HG02943 (cell line): ENCODE measurements around the gene ESR1.
"Not testable (repeated sequence)": the region's sequence is repeated elsewhere in the genome, so short reads cannot be mapped to it uniquely, and the experiment has no call there.

ENCODE experiments used
- ATAC-seq: cut with Tn5 transposase; IDR thresholded peaks from one replicate; pipeline ENCODE4 v1.9.1; 2021; ENCODE audit warnings: mild to moderate bottlenecking, low read depth, moderate library complexity; ENCODE audit not compliant: unreplicated experiment

The ESR1 gene

DNA sequence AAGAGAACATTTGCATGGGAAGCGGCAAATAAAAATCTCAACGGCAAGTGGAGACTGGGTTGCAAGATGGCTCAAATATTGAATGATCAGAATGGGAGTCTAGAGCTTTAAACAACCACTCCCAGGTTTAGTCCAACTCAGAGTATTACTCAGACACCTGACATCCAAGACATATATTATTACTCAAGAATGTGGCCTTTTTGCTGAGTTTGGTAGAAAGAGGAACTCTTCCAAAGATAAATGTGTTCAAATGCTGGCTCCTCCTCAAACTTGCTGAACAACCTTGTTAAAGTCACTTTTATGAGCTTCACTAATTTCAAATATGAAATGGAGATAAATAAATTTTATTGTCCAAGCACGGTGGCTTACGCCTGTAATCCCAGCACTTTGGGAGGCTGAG is 77.8 kb downstream of the ESR1 start:
- ATAC-seq, result no peak

GRCh38 chr6:151891524-151891923 is 84.0 kb downstream of the ESR1 start:
- ATAC-seq, result no peak

GRCh38 chr6:151894426-151894825 is 86.9 kb downstream of the ESR1 start:
- not testable (repeated sequence) for ATAC-seq

GRCh38 chr6:151899221-151899620 is 91.7 kb downstream of the ESR1 start:
- not testable (repeated sequence) for ATAC-seq

DNA sequence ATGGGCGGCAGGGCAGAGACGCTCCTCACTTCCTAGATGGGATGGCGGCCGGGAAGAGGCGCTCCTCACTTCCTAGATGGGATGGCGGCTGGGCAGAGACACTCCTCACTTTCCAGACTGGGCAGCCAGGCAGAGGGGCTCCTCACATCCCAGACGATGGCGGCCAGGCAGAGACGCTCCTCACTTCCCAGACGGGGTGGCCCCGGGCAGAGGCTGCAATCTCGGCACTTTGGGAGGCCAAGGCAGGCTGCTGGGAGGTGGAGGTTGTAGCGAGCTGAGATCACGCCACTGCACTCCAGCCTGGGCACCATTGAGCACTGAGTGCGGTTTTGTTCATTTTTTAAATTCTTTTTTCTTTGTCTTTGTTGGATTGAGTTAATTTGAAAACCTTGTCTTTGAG is 92.3 kb downstream of the ESR1 start:
- not testable (repeated sequence) for ATAC-seq

DNA sequence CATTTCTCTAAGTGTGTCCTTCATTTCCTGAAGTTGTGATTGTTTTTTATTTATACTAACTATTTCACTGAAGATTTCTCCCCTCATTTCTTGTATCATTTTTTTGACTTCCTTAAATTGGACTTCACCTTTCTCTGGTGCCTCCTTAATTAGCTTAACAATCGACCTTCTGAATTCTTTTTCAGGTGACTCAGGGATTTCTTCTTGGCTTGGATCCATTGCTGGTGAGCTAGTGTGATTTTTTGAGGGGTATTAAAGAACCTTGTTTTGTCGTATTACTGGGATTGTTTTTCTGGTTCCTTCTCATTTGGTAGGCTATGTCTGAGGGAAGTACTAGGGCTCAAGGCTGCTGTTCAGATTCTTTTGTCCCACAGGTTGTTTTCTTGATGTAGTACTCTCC is 92.8 kb downstream of the ESR1 start:
- no peak for ATAC-seq

GRCh38 chr6:151901009-151901411 is 93.5 kb downstream of the ESR1 start:
- no peak for ATAC-seq

GRCh38 chr6:151904631-151905030 is 97.1 kb downstream of the ESR1 start:
- ATAC-seq, result no peak

- no peak for ATAC-seq
Observed at GRCh38 chr6:151905072-151905471, 97.6 kb downstream of the ESR1 start.

- no peak for ATAC-seq
Observed at GRCh38 chr6:151905854-151906253, 98.4 kb downstream of the ESR1 start.

- ATAC-seq, result no peak
Observed at GRCh38 chr6:151911401-151911800, 103.9 kb downstream of the ESR1 start.

DNA sequence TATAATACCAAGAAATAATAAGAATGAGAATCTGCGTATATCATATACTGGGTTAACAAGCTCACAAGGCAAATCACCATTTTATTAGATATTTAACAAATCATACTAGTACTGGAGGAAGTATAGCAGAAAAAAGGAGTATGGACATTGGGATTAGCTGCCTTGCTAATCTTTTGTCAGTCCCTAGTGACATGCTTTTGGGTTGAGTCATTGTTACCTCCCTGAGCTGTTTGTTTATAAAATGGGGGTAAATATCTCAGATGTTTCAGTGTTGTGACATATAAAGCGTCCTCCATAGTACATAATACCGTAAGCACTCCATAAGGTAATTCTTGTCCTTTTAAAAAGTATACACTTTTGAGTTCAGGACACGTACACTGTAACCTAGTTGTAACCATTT is 107.0 kb downstream of the ESR1 start:
- ATAC-seq, result no peak

DNA sequence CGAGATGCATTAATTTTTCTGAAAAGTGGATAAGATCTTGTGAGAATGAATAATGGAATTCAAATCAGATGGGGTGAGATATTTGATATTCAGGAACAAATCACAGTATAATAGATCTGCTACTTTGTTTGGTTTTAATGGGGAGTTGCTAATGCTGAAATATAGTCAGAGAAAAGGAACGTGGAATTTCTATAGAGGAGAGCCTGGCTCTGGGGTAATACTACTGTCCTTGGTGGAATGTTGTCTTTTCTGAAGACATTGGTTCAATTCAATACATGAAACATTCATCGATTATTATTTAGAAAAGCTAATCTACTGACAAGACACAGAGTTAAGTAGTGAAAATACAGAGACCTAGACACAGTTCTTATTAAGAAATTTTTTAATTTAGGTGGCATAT is 108.6 kb downstream of the ESR1 start:
- ATAC-seq, result no peak

DNA sequence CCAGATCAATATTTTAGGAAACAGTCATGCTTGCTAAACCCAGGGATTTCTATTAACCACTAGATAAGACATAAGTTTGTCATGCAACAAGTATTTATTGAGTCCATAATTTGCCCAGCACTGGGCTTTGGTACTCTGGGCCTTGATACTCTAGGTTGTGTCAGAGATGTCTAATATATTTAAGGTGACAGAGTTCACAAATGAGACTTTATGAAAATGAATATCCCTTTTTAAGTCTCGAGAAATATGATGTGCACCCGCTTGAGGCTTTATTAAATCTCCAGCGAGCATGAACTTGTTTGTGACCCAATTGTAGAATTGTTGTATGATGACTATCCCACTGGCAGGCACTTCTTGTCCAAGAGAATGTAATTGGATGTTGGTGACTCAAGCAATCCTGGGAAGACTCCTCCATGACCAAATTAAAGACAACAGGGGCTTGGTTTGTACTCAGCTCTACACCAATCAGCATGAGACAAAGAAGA is 109.2 kb downstream of the ESR1 start:
- ATAC-seq, result no peak

- ATAC-seq, result no peak
Observed at GRCh38 chr6:151917531-151918329, 110.2 kb downstream of the ESR1 start.

DNA sequence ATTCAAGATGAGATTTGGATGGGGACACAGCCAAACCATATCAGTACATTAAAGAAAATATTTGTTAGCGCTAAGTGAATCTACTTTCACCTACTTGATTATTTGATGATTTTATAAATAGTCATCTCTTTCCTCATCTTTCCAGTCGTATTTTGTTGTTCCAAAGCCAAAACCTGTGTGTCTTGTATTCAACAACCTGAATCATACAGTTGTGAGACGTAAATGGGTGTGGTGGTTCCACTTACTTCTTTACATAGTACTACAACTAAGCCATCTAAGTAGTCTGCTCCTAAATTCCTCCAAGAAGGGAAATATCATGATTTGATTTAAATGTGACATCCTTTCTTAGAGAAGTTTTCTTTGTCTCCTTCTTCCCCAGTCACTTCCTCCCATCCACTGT is 132.8 kb downstream of the ESR1 start:
- no peak for ATAC-seq

DNA sequence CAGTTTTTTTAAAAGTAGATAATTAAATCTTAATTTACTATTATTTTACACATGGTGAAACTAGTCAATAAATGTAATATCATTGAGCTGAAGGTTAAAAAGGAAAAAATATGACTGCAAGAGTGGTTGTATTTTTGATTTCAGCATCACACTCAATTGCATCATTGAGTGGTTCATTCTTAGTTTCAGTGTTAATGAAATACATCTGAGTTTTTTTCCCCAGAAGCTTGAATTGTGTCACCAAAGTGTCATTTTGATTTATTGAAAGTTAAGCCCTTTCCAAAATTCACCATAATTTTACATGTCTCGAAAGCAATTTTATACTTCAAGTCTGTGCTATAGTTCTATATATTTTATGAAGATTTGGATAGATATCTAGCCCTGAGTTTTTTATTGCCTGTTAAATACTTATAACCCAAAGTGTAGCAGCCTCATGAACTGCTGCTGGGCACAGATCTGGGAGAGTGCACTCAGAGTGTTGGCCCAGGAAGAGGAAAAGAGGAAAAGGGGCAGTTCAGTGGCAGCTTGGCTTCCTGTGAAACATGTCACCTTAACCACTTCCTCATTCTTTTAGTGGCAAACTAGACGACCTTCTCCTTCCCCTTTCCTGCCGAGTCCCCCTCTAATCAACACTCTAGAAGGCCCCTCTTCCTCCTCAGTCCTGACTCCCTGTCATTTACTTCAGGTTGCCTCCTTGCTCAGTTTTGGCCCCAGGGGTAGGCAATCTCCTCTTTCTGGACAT is 140.7 kb downstream of the ESR1 start:
- ATAC-seq, result no peak

GRCh38 chr6:151958332-151958731 is 150.8 kb downstream of the ESR1 start:
- no peak for ATAC-seq

- no peak for ATAC-seq
Observed at GRCh38 chr6:151959086-151959485, 151.6 kb downstream of the ESR1 start.

- no peak for ATAC-seq
Observed at GRCh38 chr6:151961809-151962208, 154.3 kb downstream of the ESR1 start.

GRCh38 chr6:151962246-151962846 is 154.9 kb downstream of the ESR1 start:
- ATAC-seq, result no peak
